Measurements from ENCODE around the gene SLC25A23. TPM values are rescaled to one million over a fixed set of nuclear protein-coding genes. Genes with fewer than 3 reads are reported as not detected.

Gene SLC25A23
- total RNA-seq, 2 donors from 2014 or later = 124 to 151 TPM

DNA sequence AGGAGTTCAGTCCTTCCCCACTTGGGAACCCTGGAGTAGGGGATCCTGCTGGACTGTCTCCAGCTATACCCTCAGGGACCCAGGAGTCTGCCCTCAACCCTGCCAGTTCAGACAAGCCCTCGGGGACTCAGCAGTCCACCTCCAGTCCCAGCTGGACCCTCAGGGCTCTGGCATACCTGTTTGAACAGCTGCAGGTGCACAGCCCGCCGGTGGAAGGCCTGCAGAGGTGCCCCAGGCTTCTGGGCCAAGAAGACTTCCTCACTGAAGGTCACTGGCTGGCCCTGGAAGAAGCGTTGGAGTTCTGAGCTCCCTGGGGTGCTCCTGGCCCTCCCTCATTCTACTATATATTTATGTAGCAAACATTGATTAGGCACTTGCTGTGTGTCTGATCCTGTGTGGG lies 13.1 kb upstream of the SLC25A23 start:
- no peak overlapping the region for H3K9ac ChIP-seq (ENCODE audit: low read depth in 2 of 2, low read length in 2 of 2)
- H3K27ac ChIP-seq = no peak overlapping the region
- intact Hi-C loops (cut with DNase I) = no loop called here
- TF ChIP-seq, protein P1, sequence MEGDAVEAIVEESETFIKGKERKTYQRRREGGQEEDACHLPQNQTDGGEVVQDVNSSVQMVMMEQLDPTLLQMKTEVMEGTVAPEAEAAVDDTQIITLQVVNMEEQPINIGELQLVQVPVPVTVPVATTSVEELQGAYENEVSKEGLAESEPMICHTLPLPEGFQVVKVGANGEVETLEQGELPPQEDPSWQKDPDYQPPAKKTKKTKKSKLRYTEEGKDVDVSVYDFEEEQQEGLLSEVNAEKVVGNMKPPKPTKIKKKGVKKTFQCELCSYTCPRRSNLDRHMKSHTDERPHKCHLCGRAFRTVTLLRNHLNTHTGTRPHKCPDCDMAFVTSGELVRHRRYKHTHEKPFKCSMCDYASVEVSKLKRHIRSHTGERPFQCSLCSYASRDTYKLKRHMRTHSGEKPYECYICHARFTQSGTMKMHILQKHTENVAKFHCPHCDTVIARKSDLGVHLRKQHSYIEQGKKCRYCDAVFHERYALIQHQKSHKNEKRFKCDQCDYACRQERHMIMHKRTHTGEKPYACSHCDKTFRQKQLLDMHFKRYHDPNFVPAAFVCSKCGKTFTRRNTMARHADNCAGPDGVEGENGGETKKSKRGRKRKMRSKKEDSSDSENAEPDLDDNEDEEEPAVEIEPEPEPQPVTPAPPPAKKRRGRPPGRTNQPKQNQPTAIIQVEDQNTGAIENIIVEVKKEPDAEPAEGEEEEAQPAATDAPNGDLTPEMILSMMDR (IDR thresholded peaks at IDR 0.05) = no peak
- no peaks in the 10 kb centered on the region for H3K27me3 ChIP-seq
- H3K4me3 ChIP-seq = no peak overlapping the region
- H3K9me3 ChIP-seq = no peaks in the 10 kb centered on the region
- no peak for DNase-seq
- no peaks in the 10 kb centered on the region for H3K36me3 ChIP-seq
- no peaks in the 10 kb centered on the region for H3K4me1 ChIP-seq

DNA sequence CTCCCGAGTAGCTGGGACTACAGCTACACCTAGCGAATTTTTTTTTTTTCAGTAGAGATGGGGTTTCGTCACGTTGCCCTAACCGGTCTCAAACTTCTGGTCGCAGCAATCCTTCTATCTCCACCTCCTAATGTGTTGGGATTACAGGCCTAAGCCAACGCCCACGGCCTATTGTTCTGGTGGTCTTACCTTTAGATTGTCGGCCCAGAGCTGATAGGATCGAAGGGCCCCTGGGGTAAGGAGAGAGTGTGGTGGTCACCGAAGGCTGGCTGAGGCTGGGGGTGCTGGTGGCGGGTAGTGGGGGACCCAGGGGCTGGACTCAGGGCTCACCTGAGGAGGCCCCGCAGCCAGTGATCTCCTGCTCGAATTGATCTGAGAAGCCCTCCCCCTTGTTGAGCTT lies 11.5 kb upstream of the SLC25A23 start:
- no peaks in the 10 kb centered on the region for H3K36me3 ChIP-seq
- H3K27me3 ChIP-seq = no peaks in the 10 kb centered on the region
- H3K27ac ChIP-seq = no peak overlapping the region
- no peak for DNase-seq
- no peaks in the 10 kb centered on the region for H3K9me3 ChIP-seq
- H3K9ac ChIP-seq (ENCODE audit: low read depth in 2 of 2, low read length in 2 of 2) = no peak overlapping the region
- intact Hi-C loops (cut with DNase I) = no loop called here
- TF ChIP-seq, protein P1 (IDR thresholded peaks at IDR 0.05) = no peak
- no peak overlapping the region for H3K4me3 ChIP-seq
- H3K4me1 ChIP-seq = no peaks in the 10 kb centered on the region

DNA sequence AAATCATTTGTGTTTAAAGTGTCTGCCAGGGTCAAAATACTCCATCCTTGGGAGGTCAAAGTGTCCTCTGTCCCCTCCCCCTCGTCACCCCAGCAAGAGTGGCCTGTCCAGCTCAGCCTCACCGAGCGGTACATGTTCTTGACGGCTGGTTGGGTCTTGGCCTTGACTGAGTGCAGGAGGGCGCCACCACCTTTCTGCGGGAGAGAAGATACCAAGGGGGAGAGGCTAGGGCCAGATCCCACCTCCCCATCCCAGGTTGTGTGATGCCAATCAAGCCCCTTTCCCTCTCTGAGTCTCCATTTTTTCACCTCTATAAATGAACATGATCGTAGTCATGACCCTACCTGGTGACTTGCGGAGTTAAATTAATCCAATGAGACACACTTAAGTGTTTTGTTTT lies 10.6 kb upstream of the SLC25A23 start:
- Histone ChIP-seq H3K4me3 (no peak overlapping the region), H3K27ac (no peak overlapping the region), H3K9ac (ENCODE audit: low read depth in 2 of 2, low read length in 2 of 2) (no peak overlapping the region), H3K36me3 (no peaks in the 10 kb centered on the region), H3K27me3 (no peaks in the 10 kb centered on the region), H3K4me1 (no peaks in the 10 kb centered on the region), H3K9me3 (no peaks in the 10 kb centered on the region)
- TF ChIP-seq, protein P1 (IDR thresholded peaks at IDR 0.05) = no peak
- intact Hi-C loops (cut with DNase I) = no loop called here
- DNase-seq = no peak

DNA sequence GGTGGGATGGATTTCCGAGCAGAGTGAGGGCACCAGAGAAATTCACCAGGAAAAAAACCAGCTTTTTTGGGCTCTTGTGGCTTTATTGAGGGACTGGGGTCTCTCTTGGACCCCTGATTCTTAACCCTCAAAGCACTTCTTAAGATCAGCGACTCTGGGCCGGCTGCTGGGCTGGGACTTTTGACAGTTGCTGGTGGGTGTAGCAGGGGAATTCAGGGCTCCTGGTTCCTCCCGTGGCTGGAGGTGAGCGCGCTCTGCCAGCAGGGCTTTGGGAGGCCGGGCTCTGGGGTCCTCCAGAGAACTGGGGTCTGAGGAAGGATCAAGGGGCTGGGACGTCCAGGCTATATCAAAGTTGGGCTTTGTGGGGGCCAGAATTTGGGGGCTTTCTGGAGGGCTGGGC lies 7.8 kb upstream of the SLC25A23 start:
- TF ChIP-seq, protein P1 (IDR thresholded peaks at IDR 0.05) = no peak
- Histone ChIP-seq H3K9ac (ENCODE audit: low read depth in 2 of 2, low read length in 2 of 2) (no peak overlapping the region), H3K36me3 (no peaks in the 10 kb centered on the region), H3K4me3 (no peak overlapping the region), H3K9me3 (no peaks in the 10 kb centered on the region), H3K27me3 (no peaks in the 10 kb centered on the region), H3K4me1 (no peaks in the 10 kb centered on the region), H3K27ac (no peak overlapping the region)
- DNase-seq = no peak
- intact Hi-C loops (cut with DNase I) = no loop called here

DNA sequence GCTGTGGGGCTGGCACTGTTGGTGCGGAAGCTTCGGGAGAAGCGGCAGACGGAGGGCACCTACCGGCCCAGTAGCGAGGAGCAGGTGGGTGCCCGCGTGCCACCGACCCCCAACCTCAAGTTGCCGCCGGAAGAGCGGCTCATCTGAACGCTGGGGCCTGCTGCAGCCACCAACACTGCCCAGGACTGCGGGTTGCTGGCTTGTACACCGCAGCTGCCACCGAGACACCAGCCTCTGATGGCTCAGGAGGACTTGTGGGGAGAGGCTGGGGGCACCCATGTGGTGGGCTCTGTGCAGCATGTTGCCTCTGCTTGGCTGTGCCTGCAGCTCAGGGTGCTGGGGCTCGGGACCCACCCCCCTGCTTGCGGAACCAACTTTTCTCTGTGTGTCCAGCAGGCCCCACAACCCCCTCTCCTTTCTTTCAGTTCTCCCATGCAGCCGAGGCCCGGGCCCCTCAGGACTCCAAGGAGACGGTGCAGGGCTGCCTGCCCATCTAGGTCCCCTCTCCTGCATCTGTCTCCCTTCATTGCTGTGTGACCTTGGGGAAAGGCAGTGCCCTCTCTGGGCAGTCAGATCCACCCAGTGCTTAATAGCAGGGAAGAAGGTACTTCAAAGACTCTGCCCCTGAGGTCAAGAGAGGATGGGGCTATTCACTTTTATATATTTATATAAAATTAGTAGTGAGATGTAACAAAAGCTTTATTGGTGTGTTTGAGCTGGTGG lies 7.1 kb upstream of the SLC25A23 start:
- H3K9ac ChIP-seq (ENCODE audit: low read depth in 2 of 2, low read length in 2 of 2) = no peak overlapping the region
- H3K36me3 ChIP-seq = no peaks in the 10 kb centered on the region
- H3K27me3 ChIP-seq = no peaks in the 10 kb centered on the region
- intact Hi-C loops (cut with DNase I) = no loop called here
- no peaks in the 10 kb centered on the region for H3K4me1 ChIP-seq
- no peak overlapping the region for H3K27ac ChIP-seq
- TF ChIP-seq, protein P1 (IDR thresholded peaks at IDR 0.05) = no peak
- no peaks in the 10 kb centered on the region for H3K9me3 ChIP-seq
- H3K4me3 ChIP-seq = no peak overlapping the region
- DNase-seq = no peak

Measured in colonic mucosa (tissue), 4 donors.